Activated CD8-positive, alpha-beta memory T cell treated with anti-CD3 and anti-CD28 coated beads, Interleukin-2, amount 10 ng/mL, durations not matched to agents 7 days and 5 days (primary cell): ENCODE results near the gene TNP2. TPM values are rescaled to one million over a fixed set of nuclear protein-coding genes. Genes with fewer than 3 reads are reported as not detected.

ENCODE experiments used
- ATAC-seq: fragments of 150-1000 bp; cut with Tn5 transposase; one replicate; pipeline ENCODE4 v1.10.0; 2021; ENCODE audit warnings: moderate library complexity
- CTCF ChIA-PET: fragments of 350-600 bp; sonication (Branson Sonifier 250); formaldehyde crosslinking; loops from one replicate; lab custom pipeline; 2021; ENCODE audit warnings: antibody characterized with exemption; lab: Charles Lee
- DNase-seq: peaks from one replicate; pipeline ENCODE4 v3.0.0-alpha.2; 2020
- H3K27ac Mint-ChIP-seq: one replicate; pipeline ENCODE4 v1.8.0; 2021; ENCODE audit warnings: mild to moderate bottlenecking, mixed read lengths
- H3K27me3 Mint-ChIP-seq: one replicate; pipeline ENCODE4 v1.8.0; 2021; ENCODE audit warnings: mixed read lengths
- H3K36me3 Mint-ChIP-seq: one replicate; pipeline ENCODE4 v1.8.0; 2021; ENCODE audit warnings: mild to moderate bottlenecking, mixed read lengths
- H3K4me1 Mint-ChIP-seq: one replicate; pipeline ENCODE4 v1.8.0; 2021; ENCODE audit warnings: mixed read lengths
- H3K4me3 Mint-ChIP-seq: one replicate; pipeline ENCODE4 v1.8.0; 2021; ENCODE audit warnings: mild to moderate bottlenecking, moderate library complexity, mixed read lengths
- H3K9me3 Mint-ChIP-seq: one replicate; pipeline ENCODE4 v1.8.0; 2022; ENCODE audit warnings: low read depth, mixed read lengths
- total RNA-seq, 2 experiments: library from RNA; stranded (reverse); gene quantifications; one replicate each; pipeline ENCODE4 v1.2.3, GENCODE V29; 2021

TNP2 gene
- total RNA-seq, 2 experiments from 2014 or later, result not detected

- DNase-seq (no peak), ATAC-seq (no peak)
- peaks cover 1% of the 10 kb centered on the region for H3K4me1 Mint-ChIP-seq
- no peaks in the 10 kb centered on the region for H3K36me3 Mint-ChIP-seq
- CTCF ChIA-PET, result interaction anchor here (1.3 kb wide), 1 partner anchor 93 kb away, joined by 3 read pairs; no protein-coding TSS in a partner anchor
- H3K27ac Mint-ChIP-seq, result no peak overlapping the region
- no peaks in the 10 kb centered on the region for H3K9me3 Mint-ChIP-seq
- H3K4me3 Mint-ChIP-seq, result no peak overlapping the region
- peaks cover 45% of the 10 kb centered on the region for H3K27me3 Mint-ChIP-seq
Observed at GRCh38 chr16:11278681-11279628, 9.8 kb upstream of the TNP2 start.

GRCh38 chr16:11277607-11278337 lies 8.6 kb upstream of the TNP2 start:
- H3K36me3 Mint-ChIP-seq, result no peaks in the 10 kb centered on the region
- H3K9me3 Mint-ChIP-seq, result no peaks in the 10 kb centered on the region
- no peak overlapping the region for H3K4me3 Mint-ChIP-seq
- CTCF ChIA-PET, result no interaction called here
- ATAC-seq (no peak), DNase-seq (no peak)
- peaks cover 42% of the 10 kb centered on the region for H3K27me3 Mint-ChIP-seq
- peaks cover 1% of the 10 kb centered on the region for H3K4me1 Mint-ChIP-seq
- no peak overlapping the region for H3K27ac Mint-ChIP-seq

- Mint-ChIP-seq H3K4me3 (no peak overlapping the region), H3K9me3 (no peaks in the 10 kb centered on the region), H3K36me3 (no peaks in the 10 kb centered on the region), H3K4me1 (peaks cover 1% of the 10 kb centered on the region), H3K27ac (no peak overlapping the region), H3K27me3 (peaks cover 39% of the 10 kb centered on the region)
- ATAC-seq, result no peak
- CTCF ChIA-PET, result interaction anchor here (0.8 to 1.2 kb wide), 2 partner anchors 21 to 314 kb away, joined by 3 read pairs; partner anchors contain the start of gene SOCS1
- DNase-seq, result no peak
Observed at GRCh38 chr16:11276896-11277593, 7.9 kb upstream of the TNP2 start.

GRCh38 chr16:11276143-11276895 lies 7.2 kb upstream of the TNP2 start, which contains the start of gene PRM2:
TSS of gene PRM2 (minus strand) at chr16:11276480. CDS start at chr16:11276370, 110 bp downstream.
- Mint-ChIP-seq H3K36me3 (no peaks in the 10 kb centered on the region), H3K4me3 (no peak within 1 kb of the TSS), H3K9me3 (no peaks in the 10 kb centered on the region), H3K4me1 (peaks cover 1% of the 10 kb centered on the region), H3K27ac (no peak within 1 kb of the TSS), H3K27me3 (peaks cover 36% of the 10 kb centered on the region)
- ATAC-seq (no peak), DNase-seq (no peak)
- CTCF ChIA-PET, result interaction anchor here (0.8 to 1.2 kb wide), 2 partner anchors 20 to 313 kb away, joined by 3 read pairs; partner anchors contain the start of gene SOCS1

- CTCF ChIA-PET, result no interaction called here
Observed at GRCh38 chr16:11274964-11275363, 5.8 kb upstream of the TNP2 start.

GRCh38 chr16:11273721-11274324 lies 4.7 kb upstream of the TNP2 start:
- CTCF ChIA-PET, result interaction anchor here (1.6 kb wide), 1 partner anchor 122 kb away, joined by 3 read pairs; no protein-coding TSS in a partner anchor
- ATAC-seq (no peak), DNase-seq (no peak)
- Mint-ChIP-seq H3K4me3 (no peak overlapping the region), H3K9me3 (no peaks in the 10 kb centered on the region), H3K4me1 (no peaks in the 10 kb centered on the region), H3K27me3 (peaks cover 27% of the 10 kb centered on the region), H3K27ac (no peak overlapping the region), H3K36me3 (no peaks in the 10 kb centered on the region)

More at GRCh38 chr16:11274964-11275363, 5.8 kb upstream of the TNP2 start:
- ATAC-seq (no peak), DNase-seq (no peak)
- Mint-ChIP-seq H3K27me3 (peaks cover 35% of the 10 kb centered on the region), H3K4me1 (peaks cover 1% of the 10 kb centered on the region), H3K36me3 (no peaks in the 10 kb centered on the region), H3K27ac (no peak overlapping the region), H3K9me3 (no peaks in the 10 kb centered on the region), H3K4me3 (no peak overlapping the region)

GRCh38 chr16:11272921-11273720 lies 4.0 kb upstream of the TNP2 start, which contains the start of gene PRM3:
TSS of gene PRM3 (minus strand) at chr16:11273629. CDS start at chr16:11273595, 34 bp downstream.
- Mint-ChIP-seq H3K36me3 (no peaks in the 10 kb centered on the region), H3K27me3 (peaks cover 28% of the 10 kb centered on the region), H3K4me1 (no peaks in the 10 kb centered on the region), H3K27ac (no peak within 1 kb of the TSS), H3K9me3 (no peaks in the 10 kb centered on the region), H3K4me3 (no peak within 1 kb of the TSS)
- CTCF ChIA-PET, result interaction anchor here (1.0 to 1.6 kb wide), 2 partner anchors 35 to 123 kb away, joined by 3 to 4 read pairs; no protein-coding TSS in a partner anchor
- no peak for DNase-seq
- no peak for ATAC-seq

- no peaks in the 10 kb centered on the region for H3K36me3 Mint-ChIP-seq
- no peaks in the 10 kb centered on the region for H3K4me1 Mint-ChIP-seq
- H3K9me3 Mint-ChIP-seq, result no peaks in the 10 kb centered on the region
- no peak for DNase-seq
- no peak overlapping the region for H3K4me3 Mint-ChIP-seq
- ATAC-seq, result no peak
- CTCF ChIA-PET, result interaction anchor here (1.0 to 2.3 kb wide), 2 partner anchors 36 to 308 kb away, joined by 4 to 5 read pairs; no protein-coding TSS in a partner anchor
- peaks cover 29% of the 10 kb centered on the region for H3K27me3 Mint-ChIP-seq
- H3K27ac Mint-ChIP-seq, result no peak overlapping the region
Observed at GRCh38 chr16:11272484-11272883, 3.4 kb upstream of the TNP2 start.

- ATAC-seq (no peak), DNase-seq (no peak)
- Mint-ChIP-seq H3K4me1 (no peaks in the 10 kb centered on the region), H3K9me3 (no peaks in the 10 kb centered on the region), H3K4me3 (no peak overlapping the region), H3K36me3 (no peaks in the 10 kb centered on the region), H3K27me3 (peaks cover 32% of the 10 kb centered on the region), H3K27ac (no peak overlapping the region)
- CTCF ChIA-PET, result interaction anchor here (2.3 kb wide), 1 partner anchor 307 kb away, joined by 5 read pairs; no protein-coding TSS in a partner anchor
Observed at GRCh38 chr16:11271610-11272009, 2.5 kb upstream of the TNP2 start.

GRCh38 chr16:11270602-11271162 lies 1.6 kb upstream of the TNP2 start:
- ATAC-seq (no peak), DNase-seq (no peak)
- Mint-ChIP-seq H3K4me1 (no peaks in the 10 kb centered on the region), H3K27me3 (peaks cover 33% of the 10 kb centered on the region), H3K4me3 (no peak overlapping the region), H3K27ac (no peak overlapping the region), H3K36me3 (no peaks in the 10 kb centered on the region), H3K9me3 (no peaks in the 10 kb centered on the region)
- CTCF ChIA-PET, result interaction anchor here (0.6 to 2.3 kb wide), 5 partner anchors 14 to 306 kb away, joined by 3 to 8 read pairs (median 4); no protein-coding TSS in a partner anchor

GRCh38 chr16:11265124-11265523 lies 4.0 kb downstream of the TNP2 start:
- Mint-ChIP-seq H3K36me3 (no peaks in the 10 kb centered on the region), H3K27ac (no peak overlapping the region), H3K4me3 (no peak overlapping the region), H3K4me1 (peaks cover 23% of the 10 kb centered on the region), H3K27me3 (peaks cover 32% of the 10 kb centered on the region), H3K9me3 (no peaks in the 10 kb centered on the region)
- ATAC-seq (no peak), DNase-seq (no peak)
- CTCF ChIA-PET, result interaction anchor here (1.4 to 1.6 kb wide), 2 partner anchors 285 to 293 kb away, joined by 4 read pairs; no protein-coding TSS in a partner anchor
